HG02943 (cell line): ENCODE measurements around the gene GALNT2.

Experiments used
- ATAC-seq: cut with Tn5 transposase; IDR thresholded peaks from one replicate; pipeline ENCODE4 v1.9.1; 2021; ENCODE audit warnings: mild to moderate bottlenecking, low read depth, moderate library complexity; ENCODE audit not compliant: unreplicated experiment

GALNT2 gene

DNA sequence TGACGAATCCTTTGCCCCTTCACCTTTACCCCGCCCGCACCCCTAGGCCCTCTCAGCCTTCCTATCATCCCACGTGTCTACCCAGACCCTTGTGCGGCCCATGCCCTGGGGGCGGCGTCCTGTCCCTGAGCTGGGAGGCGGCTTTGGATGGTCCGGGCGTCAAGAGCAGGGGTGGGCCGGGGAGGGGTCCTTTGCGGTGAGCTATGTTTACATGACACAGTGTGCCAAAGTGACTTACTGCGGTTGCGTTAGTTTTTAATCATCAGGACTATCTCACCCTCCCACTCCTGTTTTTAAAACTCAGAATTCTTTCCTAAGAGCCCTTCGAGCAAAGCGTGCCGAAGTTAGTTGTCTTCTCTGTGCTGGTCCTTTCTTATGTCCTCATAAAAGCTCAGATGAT is 214.5 kb downstream of the GALNT2 start:
- no peak for ATAC-seq

DNA sequence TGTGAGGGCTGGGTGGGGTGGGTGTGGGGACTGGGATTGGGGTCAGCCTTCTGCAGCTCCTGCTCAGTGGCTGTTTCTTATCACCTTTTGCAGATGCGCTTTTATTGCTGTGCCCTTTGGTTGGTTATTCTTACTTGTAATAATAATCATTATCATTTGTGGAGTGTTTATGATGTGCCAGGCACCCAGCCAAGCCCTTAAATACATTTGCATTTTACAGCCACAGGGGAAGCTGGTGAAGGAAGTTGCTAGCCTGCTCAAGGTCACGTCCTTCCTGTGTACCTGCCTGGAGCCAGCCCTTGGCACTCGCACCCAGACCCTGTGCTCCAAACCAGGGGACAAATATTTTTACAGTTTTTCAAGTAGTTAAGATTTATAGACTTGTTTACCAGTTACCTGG is 215.1 kb downstream of the GALNT2 start:
- ATAC-seq: no peak

DNA sequence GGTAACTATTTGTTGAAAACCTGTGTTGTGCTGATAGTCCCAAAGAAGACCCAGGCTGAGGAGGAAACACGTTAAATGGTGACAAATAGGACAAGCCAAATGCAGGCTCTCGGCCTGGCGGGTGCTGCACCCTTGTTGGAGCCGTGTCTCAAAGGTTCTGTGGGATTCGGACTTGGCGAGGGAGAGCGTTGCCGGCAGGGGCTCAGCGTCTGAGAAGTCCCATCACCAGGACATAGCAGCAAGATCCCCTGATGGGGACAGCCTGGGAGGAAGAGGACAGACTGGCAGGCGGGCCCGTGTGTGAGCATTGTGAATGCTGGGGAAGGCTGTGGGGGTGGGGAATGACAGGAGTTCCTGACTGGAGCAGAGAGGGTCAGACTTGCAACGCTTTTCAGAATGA is 216.6 kb downstream of the GALNT2 start:
- no peak for ATAC-seq

DNA sequence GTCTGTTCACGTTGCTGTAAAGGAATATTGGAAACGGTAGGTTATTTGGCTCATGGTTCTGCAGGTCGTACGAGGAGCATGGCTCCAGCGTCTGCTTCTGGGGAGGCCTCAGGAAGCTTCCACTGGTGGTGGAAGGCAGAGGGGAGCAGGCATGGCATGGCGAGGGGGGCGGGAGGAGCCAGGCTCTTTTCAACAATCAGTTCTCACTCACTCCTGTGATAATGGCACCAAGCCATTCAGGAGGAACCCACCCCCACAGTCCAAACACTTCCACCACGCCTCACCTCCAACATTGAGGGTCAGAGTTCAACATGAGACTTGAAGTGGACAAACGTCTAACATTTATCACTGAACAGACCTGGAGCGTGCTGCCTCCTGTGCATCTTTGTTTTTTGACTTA is 217.9 kb downstream of the GALNT2 start:
- ATAC-seq: no peak

DNA sequence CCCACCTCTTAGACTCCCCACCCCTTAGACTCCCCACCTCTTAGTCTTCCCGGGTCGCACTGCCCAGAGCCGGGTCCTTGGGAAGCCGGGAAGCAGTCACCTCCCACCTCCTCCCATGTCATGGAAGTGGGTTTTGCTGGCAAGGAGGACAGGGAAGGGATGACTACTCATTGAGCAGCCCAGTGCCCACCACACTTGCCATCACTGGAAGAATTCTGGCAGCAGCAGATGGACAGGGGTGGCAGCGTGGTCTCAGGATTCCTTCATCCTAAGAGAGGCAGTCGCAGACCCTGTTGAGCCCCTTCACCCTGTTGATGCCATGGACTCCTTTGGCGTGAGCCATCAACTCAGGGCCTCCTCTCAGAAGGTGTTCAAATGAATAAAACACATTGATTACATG is 218.3 kb downstream of the GALNT2 start:
- ATAC-seq: no peak

DNA sequence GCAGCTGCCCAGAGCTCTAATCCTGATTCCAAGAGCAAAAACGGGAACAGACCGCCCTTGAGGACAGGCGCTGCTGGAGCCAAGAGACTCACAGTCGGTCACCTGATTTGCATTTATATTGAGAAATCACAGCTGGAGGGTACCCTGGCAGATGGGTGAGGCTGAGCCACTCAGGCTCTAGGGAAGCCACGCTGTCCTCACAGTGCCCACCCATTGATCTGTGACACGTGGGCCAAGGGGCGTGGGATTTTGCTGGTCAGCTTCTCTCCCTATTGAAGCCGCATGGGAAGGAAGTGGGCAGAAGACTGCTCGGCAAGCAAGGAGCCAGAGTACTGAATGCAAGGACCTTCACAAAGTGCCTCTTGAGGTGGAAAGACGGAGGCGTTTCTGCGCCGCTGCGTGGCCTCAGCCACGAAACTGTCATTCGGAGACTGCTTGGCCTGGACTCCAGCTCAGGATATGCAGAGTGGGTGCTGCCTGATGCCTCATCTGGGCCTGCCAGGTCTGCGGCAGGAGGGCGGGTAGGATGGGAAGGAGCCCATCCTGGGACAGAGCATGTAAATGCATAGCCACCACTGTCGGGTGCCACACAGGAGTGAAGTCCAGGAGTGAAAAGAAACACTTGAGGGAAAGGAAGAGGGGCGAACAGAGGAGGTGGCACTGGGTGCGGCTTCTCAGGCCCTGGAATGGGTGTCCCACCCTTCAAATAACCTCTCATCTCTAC is 219.3 kb downstream of the GALNT2 start:
- no peak for ATAC-seq

DNA sequence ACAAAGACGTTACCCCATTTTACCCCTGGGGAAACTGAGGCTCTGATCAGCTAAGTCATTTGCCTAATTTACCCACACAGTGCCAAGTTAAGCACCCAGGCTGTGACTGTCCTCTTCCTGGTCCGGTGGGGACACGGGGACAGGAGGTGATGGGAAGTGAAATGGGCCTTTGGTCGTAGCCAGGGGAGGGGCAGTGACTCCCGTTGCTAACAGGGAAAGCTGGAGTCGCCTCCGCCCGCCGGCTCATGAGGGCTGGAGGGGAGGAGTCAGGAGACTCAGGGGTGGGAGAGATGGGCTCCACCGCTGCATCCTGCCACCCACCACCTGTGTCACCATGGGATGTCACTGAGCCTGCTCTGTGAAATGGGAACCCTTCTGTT is 219.8 kb downstream of the GALNT2 start:
- ATAC-seq: no peak

DNA sequence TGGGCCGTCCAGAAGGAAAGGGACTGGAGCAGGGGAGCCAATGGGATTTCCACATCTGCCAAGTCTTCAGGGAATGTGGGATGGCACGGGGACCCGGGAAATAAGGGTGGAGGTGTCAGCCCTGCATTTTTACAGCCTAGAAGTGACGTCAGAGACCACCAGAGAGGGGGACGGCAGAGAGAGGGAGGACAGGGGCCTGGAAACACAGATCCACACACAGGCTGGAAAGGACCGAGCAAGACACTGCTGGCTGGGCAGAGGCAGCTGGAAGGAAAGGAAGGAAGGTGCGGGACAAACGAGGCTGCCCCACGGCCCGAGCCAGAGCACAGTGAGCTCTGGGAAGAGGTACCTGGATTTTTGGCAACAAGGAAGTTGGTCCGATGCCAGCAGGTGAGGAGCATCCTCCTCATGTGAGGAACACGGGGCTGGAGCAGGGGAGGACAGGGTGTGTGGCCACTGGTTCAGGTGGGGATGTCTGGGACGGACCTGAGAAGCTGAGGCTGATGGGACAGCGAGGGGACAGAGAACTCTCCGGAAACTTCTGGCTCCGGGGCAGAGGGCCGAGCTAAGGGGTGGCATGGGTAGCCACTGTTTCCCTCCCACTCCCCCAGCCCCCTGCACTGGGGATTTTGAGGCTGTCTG is 220.8 kb downstream of the GALNT2 start:
- no peak for ATAC-seq

DNA sequence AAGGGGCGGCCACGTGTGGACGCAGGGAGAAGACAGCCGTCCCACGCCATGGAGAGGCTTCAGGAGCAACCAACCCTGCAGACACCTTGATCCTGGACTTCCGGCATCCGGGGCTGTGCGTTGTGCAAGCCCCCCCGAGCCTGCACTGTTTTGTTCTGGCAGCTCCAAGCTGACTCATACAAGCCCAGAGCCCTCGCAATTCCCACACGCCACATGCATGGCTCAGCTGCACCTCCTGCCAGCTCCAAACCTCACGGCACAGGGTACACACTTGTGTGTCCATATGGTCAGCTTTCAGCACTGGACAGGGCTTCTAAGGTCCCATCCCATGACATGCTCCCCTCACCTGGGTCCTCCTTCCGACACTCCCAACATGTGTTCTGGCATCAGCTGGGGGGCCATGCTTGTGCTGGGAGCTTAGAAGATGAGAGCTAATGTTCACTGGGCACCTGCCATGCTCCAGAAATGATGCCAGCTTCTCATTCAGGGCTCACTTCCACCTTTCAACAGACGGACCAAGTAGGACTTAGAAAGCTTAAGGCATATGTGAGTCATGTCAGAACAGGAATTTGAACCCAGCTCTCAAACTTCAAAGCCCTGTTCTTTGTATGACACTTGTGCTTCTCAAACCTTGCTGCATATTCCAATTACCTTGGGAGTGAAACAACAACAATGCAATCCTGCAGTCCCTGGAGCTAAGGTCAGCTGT is 221.8 kb downstream of the GALNT2 start:
- no peak for ATAC-seq

DNA sequence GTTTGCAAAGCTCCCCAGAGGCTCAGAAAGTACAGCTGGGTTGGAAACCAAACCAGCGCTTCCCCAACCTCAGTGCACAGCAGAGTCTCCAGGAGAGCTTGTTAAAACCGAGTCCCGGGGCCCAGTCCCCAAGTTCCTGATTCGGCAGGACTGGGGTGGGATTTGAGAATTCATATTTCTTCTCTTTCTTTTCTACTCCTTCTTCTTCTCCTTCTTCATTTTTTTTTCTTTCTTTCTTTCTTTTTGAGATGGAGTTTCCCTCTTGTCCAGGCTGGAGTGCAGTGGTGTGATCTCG is 222.3 kb downstream of the GALNT2 start:
- ATAC-seq: no peak

DNA sequence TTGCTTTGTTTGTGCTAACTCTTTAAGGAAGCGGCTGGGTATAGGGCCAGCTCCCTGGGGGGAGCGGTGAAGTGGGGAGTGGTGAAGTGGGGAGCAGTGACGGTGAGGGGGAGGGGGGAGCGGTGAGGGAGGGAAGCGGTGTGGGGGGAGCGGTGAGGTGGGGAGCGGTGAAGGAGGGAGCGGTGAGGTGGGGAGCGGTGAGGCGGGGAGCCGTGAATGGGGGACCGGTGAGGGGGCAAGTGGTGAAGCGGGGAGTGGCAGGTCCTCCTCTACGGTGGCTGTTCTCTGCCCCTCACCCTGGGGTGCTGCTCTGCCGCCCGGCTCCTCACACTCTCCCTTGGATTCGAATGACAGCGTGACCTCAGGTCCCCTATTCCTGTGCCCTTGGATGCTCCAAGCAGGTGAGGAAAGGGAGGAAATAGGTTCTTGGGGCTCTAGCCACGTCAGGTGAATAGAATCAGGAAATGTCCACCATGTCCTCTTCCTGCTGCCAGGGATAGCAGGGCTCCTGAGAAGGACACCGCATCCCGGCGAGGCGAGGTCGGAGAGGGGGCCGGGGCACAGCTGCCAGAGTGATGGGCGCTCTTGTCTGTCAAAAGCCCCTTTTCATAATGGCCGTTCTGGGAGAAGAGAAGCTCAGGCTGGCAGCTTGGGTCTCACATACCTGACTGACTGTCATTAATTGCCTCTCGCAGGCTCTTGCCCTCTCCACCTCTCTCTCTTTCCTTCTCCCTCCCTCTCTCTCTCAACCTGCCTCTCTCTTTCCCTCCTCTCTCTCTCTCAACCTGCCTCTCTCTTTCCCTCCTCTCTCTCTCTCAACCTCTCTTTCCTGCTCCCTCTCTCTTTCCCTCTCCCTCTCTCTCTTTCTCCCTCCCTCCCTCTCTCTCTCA is 224.9 kb downstream of the GALNT2 start:
- no peak for ATAC-seq

DNA sequence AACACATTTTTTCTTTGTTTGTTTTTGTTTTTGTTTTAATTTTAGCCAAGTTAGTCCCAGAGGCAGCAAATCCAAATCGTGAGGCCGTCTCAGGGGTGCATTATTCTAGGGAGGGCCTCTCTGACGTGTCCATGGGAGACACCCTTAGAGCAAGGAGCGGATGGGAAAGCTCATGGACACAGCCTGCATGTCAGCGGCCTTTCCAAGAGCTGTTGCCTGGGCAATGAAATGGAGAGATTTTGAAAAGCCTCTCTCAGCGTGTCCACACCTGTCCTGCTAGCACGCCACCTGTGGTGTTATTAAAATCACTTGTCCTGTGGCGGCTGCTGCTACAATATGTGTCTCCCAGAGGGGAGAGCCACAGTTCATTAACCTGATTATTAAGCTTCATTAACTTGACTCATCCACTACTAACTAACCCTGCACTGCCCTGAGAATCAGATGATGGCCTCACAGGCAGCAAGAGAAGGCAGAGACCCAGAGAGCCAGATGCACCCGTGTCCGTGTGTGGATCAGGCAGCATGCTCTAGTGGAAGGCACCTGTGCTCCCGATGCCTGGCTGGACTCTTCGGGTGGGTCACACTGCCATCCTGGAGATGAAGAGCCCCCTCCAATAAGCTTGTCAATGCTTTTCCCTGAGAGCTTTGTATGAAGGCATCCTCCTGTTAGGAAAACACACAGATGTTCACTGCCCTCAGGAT is 225.8 kb downstream of the GALNT2 start:
- ATAC-seq: no peak

DNA sequence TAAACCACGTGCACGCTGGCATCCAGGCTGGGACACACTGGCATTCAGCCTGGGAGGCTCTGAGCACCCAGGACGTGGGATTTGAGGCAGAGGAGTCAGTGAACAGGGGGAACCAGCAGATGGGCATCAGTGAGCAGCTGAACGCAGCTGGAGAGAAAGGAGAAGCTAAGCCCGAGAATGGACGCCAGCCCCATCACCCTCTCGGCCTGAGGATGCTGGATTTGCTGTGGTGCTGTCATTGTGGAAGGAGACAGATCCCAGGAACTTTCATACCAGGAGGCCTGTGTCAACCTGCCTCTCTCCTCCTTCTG is 226.3 kb downstream of the GALNT2 start:
- ATAC-seq: no peak

DNA sequence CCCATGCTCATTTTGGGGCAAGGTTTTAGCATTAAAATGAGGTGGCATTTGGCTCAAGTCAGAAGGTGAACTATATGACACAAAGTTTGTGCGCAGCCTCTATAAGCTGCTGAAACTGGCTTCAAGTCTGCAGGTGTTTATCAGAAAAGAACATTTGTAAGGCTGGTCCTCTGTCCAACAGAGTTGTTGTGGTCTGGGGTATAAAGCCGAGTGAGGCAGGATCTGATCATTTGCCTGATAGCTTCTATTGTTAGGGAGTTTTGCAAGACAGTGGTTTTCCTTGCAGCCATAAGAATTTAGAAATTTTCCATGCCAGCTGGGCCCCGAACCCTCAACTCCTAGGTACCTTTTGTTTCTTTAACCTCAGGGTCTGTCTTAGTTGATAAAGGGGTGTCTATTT is 228.3 kb downstream of the GALNT2 start:
- ATAC-seq: no peak

DNA sequence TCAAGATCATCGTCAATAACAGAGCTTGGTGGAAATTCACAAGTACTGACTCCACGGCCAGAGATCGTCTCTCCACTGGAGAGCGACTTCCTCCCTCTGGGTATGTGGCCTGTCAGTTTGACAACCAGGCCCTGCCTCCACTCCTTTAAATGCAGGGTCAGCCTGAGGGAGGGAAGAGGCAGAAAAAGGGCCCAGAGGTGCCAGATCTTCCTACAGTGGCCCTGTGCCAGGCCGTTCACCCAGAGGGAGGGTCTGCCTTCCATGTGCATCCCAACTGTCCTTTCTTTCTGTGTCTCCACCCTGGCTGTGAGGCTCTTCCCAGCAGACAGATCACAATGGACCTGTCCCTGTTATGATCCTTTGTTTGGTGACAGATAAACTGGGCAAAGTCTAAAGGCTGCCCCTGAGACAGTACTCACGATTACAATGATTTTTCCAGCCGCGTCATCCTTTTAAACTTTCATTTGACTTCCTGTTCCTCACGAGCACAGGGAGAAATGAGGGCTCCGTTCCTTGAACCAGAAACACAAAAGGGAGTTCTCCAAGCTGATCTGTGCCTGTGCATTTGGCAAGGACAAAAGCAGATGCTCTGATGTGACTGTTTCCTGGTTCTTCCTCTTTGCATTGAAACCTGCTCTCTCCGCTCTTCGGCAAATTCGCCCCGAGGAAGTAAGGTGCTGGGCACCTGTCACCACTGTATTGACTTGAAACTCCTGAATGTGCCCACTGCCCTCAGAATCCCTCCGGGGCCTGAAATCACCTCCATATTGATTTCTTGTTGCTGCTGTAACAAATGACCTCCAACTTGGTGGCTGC is 232.4 kb downstream of the GALNT2 start:
- ATAC-seq: no peak

DNA sequence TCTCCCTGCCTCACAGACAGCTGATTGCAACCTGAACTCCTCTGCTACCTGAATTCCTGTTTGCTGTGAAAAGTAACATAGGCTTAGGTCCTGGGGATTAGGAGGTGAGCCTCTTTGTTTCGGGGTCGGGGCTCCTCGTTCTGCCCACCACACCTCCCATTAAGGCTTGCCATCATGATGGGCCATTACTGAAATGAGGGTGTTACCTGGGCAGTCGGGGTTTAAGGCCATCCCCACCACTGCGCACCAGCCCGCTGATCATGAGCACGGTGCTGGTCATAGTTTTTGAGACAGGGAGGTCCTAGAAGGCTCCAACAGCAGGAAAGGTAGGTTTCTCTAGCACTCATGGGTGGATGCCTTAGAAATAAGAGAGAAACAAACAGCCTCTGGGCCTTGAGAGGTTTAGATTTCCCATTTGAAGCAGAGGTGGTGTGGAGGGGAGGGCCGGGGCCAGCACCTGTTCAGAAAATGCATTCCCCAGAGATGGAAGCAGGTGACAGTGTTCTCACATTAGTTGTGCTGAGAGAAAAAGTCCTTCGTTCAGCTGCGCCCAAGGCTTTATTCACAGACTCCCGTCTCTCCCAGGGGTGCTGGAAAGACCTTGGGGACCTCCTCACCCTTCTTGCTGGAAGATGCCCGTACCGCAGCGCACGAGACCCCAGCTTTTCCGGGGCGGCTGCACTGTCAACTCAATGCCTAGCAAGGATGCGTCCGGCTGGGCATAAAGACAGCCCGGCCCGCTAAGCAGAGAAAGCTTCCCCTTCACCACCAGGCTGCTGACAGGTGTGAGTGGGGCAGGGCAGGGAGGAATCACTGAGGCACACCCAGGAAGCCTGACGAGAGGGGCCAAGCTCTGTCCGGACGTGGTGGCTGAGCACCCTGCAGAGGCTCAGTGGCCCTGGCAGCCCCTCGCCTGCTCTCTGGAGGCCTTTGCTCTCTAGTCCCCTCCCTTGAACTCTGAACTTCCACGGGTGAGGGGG is 233.6 kb downstream of the GALNT2 start:
- ATAC-seq: no peak

DNA sequence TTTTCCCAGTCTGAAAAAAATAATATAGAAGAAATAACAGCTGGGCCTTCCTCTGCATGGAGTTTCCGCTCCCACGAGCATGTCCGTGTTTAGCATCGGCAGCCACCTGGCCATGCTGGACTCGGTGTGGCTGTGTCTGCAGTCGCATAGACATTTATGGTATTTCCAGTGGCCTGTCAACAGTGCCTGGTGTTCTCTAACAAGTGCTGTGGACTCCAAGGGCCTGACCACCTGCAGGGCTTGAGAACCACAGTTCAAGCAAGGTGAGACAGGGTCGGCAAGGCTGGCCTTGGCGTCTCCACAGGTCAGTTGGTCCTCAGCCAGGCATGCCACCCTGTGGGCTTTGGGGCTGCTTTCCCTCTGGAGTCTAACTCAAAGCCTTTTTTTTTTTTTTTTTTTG is 234.3 kb downstream of the GALNT2 start:
- ATAC-seq: no peak

DNA sequence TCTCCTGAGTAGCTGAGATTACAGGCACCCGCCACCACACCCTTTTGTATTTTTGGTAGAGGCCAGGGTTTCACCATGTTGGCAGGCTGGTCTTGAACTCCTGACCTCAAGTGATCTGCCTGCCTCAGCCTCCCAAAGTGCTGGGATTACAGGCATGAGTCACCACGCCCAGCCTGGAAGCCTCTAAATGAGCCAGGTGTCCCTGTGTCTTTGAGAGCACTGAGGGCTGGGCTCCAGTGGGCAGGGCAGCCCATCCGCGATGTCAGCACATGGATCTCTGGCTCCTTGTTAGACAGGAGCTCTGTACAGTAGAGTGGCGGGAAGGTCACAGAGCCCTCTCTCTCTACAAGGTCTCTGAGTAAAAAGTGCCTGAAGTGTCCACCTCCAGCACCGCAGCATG is 234.8 kb downstream of the GALNT2 start:
- ATAC-seq: no peak

DNA sequence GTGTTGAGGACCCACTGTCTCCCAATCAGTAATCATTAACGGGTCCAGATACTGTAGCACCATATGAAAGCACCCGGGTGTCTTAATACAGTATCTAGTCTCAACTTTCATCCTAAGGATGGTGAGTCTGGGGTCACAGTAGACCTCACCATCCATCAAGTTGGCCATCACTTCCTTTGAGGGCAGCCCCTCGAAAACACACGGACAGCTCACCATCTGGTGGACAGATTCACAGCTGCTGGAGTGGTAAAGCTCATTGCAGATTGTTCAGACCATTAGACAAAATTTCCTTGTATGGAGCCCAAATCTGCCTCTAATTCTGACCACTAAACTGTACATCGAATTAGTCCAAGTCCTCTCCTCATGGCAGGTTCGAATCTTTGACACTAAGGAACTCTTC is 236.0 kb downstream of the GALNT2 start:
- no peak for ATAC-seq
